ENCODE results near the gene XPO4.
"Not testable (repeated sequence)": the region's sequence is repeated elsewhere in the genome, so short reads cannot be mapped to it uniquely, and the experiment has no call there.

The XPO4 gene

GRCh38 chr13:20902438-20903163 lies at the start of gene XPO4:
XPO4 (minus strand) TSS chr13:20902746; CDS start chr13:20902738, 8 bp downstream.
- DNase-seq (ENCODE audit: low read depth in 3 of 3), result peak; percentile 59 to 76 (median 66)

- not testable (repeated sequence) for DNase-seq (ENCODE audit: low read depth in 3 of 3)
These were observed 45.5 kb upstream of the XPO4 start for GRCh38 chr13:20948001-20948400.

GRCh38 chr13:20945952-20946383 lies 43.4 kb upstream of the XPO4 start:
- no peak for DNase-seq (ENCODE audit: low read depth in 3 of 3)

- DNase-seq (ENCODE audit: low read depth in 3 of 3), result no peak
These were observed 40.5 kb upstream of the XPO4 start for GRCh38 chr13:20942938-20943559.

- DNase-seq (ENCODE audit: low read depth in 3 of 3), result not testable (repeated sequence)
These were observed 38.0 kb upstream of the XPO4 start for GRCh38 chr13:20940511-20940910.

- no peak for DNase-seq (ENCODE audit: low read depth in 3 of 3)
These were observed 37.5 kb upstream of the XPO4 start for GRCh38 chr13:20940083-20940482.

- DNase-seq (ENCODE audit: low read depth in 3 of 3), result no peak
These were observed 37.1 kb upstream of the XPO4 start for GRCh38 chr13:20939662-20940061.

- no peak for DNase-seq (ENCODE audit: low read depth in 3 of 3)
These were observed 35.8 kb upstream of the XPO4 start for GRCh38 chr13:20938302-20938701.

- DNase-seq (ENCODE audit: low read depth in 3 of 3), result no peak
These were observed 25.2 kb upstream of the XPO4 start for GRCh38 chr13:20927596-20928257.

GRCh38 chr13:20925395-20925790 lies 22.8 kb upstream of the XPO4 start:
- not testable (repeated sequence) for DNase-seq (ENCODE audit: low read depth in 3 of 3)

GRCh38 chr13:20924758-20925394 lies 22.3 kb upstream of the XPO4 start:
- DNase-seq (ENCODE audit: low read depth in 3 of 3), result peak; percentile 38 to 70 (median 59)

GRCh38 chr13:20923272-20923671 lies 20.7 kb upstream of the XPO4 start:
- no peak for DNase-seq (ENCODE audit: low read depth in 3 of 3)

GRCh38 chr13:20921572-20921971 lies 19.0 kb upstream of the XPO4 start:
- no peak for DNase-seq (ENCODE audit: low read depth in 3 of 3)

GRCh38 chr13:20915676-20916075 lies 13.1 kb upstream of the XPO4 start:
- not testable (repeated sequence) for DNase-seq (ENCODE audit: low read depth in 3 of 3)

GRCh38 chr13:20911037-20911436 lies 8.5 kb upstream of the XPO4 start:
- DNase-seq (ENCODE audit: low read depth in 3 of 3), result no peak

- DNase-seq (ENCODE audit: low read depth in 3 of 3), result no peak
These were observed 6.4 kb upstream of the XPO4 start for GRCh38 chr13:20908714-20909497.

GRCh38 chr13:20904908-20905307 lies 2.4 kb upstream of the XPO4 start:
- no peak for DNase-seq (ENCODE audit: low read depth in 3 of 3)

- DNase-seq (ENCODE audit: low read depth in 3 of 3), result no peak
These were observed 574 bp upstream of the XPO4 start for GRCh38 chr13:20903164-20903475.

GRCh38 chr13:20901668-20902437 lies 693 bp downstream of the XPO4 start:
- peak in 1 of 3 experiments; percentile 31 for DNase-seq (ENCODE audit: low read depth in 3 of 3)

GRCh38 chr13:20894245-20894644 lies 8.3 kb downstream of the XPO4 start:
- no peak for DNase-seq (ENCODE audit: low read depth in 3 of 3)

GRCh38 chr13:20891768-20892167 lies 10.8 kb downstream of the XPO4 start:
- DNase-seq (ENCODE audit: low read depth in 3 of 3), result no peak
